ENCODE results near the gene KLF6. TPM values are rescaled to one million over a fixed set of nuclear protein-coding genes. Genes with fewer than 3 reads are reported as not detected.

KLF6 gene
- total RNA-seq, 1 experiment from 2014 or later, result 94.5 TPM

DNA sequence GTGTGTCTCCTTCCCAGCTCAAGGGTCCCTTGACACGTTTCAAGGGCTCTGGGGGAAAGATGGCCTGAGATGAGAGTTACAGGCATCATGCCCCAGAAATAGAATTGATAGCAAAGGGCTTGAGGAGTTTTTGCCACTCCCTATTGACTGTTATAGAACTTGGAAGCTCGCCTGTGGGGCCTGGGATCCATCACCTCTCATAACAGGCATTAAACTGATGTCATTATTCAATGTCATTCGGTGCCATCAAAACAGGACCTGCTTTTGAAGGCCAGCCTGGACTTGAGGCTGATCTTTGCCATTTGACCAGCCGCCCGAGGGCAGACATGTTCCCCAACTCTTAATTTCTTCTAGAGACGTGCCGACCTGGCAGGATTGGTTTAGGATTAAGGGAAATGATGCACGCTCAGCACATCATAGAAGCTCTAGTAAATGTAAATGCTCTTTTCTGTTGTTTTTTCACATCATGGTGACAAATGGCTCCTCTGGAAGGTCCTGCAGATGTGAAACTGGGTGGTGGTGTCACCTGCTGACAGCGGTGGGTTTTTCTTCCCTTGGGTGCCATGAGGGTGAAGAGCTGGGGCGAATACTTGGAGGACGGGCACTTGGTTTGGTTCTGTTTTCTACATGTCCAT, 16.7 kb upstream of the KLF6 start:
- CTCF ChIA-PET, result no interaction called here
- no peaks in the 10 kb centered on the region for H3K79me2 ChIP-seq (ENCODE audit: low read length)
- intact Hi-C loops (cut with micrococcal nuclease), result loop anchor here (10.0 kb wide), 1 partner anchor 393 kb away; no protein-coding TSS in a partner anchor
- no peaks in the 10 kb centered on the region for H3K9me2 ChIP-seq (replicated peaks; ENCODE audit: low read length)
- no peaks in the 10 kb centered on the region for H3K9me3 ChIP-seq (ENCODE audit: low read length)
- H3K27me3 ChIP-seq (ENCODE audit: low read length), result no peaks in the 10 kb centered on the region
- H3K4me2 ChIP-seq (ENCODE audit: low read length), result no peak overlapping the region
- no peak overlapping the region for H2AFZ ChIP-seq (ENCODE audit: low read length)
- ATAC-seq (no peak), DNase-seq (no peak)
- no peaks in the 10 kb centered on the region for H3F3A ChIP-seq (ENCODE audit: low read length, unreplicated experiment)
- POLR2A ChIA-PET (ENCODE audit: unreplicated experiment), result no interaction called here
- no peak overlapping the region for H3K9ac ChIP-seq (ENCODE audit: low read length)
- peaks cover 32% of the 10 kb centered on the region for H3K4me1 ChIP-seq (ENCODE audit: insufficient read depth, low read length)
- no peak overlapping the region for H3K27ac ChIP-seq (ENCODE audit: low read length)
- no peak overlapping the region for H3K4me3 ChIP-seq (ENCODE audit: low read length)
- H4K20me1 ChIP-seq (ENCODE audit: low read length), result no peaks in the 10 kb centered on the region
- TF ChIP-seq EZH2 (IDR thresholded peaks at IDR 0.05; ENCODE audit: low read length, unreplicated experiment) (no peak), CTCF (conservative IDR thresholded peaks at IDR 0.05; ENCODE audit: low read depth, low read length) (no peak), EZH2phosphoT487 (IDR thresholded peaks at IDR 0.05; ENCODE audit: borderline replicate concordance, low read length) (no peak)
- no peaks in the 10 kb centered on the region for H3K36me3 ChIP-seq (ENCODE audit: low read depth, low read length)
- no TSS peak for BruUV-seq (replicated peaks)

- no peaks in the 10 kb centered on the region for H3K36me3 ChIP-seq (ENCODE audit: low read depth, low read length)
- H3K9ac ChIP-seq (ENCODE audit: low read length), result no peak overlapping the region
- H3K4me3 ChIP-seq (ENCODE audit: low read length), result no peak overlapping the region
- TF ChIP-seq CTCF (conservative IDR thresholded peaks at IDR 0.05; ENCODE audit: low read depth, low read length) (no peak), EZH2phosphoT487 (IDR thresholded peaks at IDR 0.05; ENCODE audit: borderline replicate concordance, low read length) (no peak), EZH2 (IDR thresholded peaks at IDR 0.05; ENCODE audit: low read length, unreplicated experiment) (no peak)
- no peak overlapping the region for H3K27ac ChIP-seq (ENCODE audit: low read length)
- no peaks in the 10 kb centered on the region for H3K9me3 ChIP-seq (ENCODE audit: low read length)
- ChIA-PET POLR2A (ENCODE audit: unreplicated experiment) (no interaction called here), CTCF (no interaction called here)
- H3F3A ChIP-seq (ENCODE audit: low read length, unreplicated experiment), result no peaks in the 10 kb centered on the region
- no TSS peak for BruUV-seq (replicated peaks)
- H3K27me3 ChIP-seq (ENCODE audit: low read length), result no peaks in the 10 kb centered on the region
- H3K4me1 ChIP-seq (ENCODE audit: insufficient read depth, low read length), result peaks cover 24% of the 10 kb centered on the region
- no peak for DNase-seq
- no peaks in the 10 kb centered on the region for H3K79me2 ChIP-seq (ENCODE audit: low read length)
- no peak overlapping the region for H2AFZ ChIP-seq (ENCODE audit: low read length)
- ATAC-seq, result no peak
- H3K4me2 ChIP-seq (ENCODE audit: low read length), result no peak overlapping the region
- H4K20me1 ChIP-seq (ENCODE audit: low read length), result no peaks in the 10 kb centered on the region
- H3K9me2 ChIP-seq (replicated peaks; ENCODE audit: low read length), result no peaks in the 10 kb centered on the region
- intact Hi-C loops (cut with micrococcal nuclease), result loop anchor here (10.0 kb wide), 1 partner anchor 394 kb away; no protein-coding TSS in a partner anchor
These were observed 15.6 kb upstream of the KLF6 start for GRCh38 chr10:3800586-3800985.

GRCh38 chr10:3797750-3798149, 12.7 kb upstream of the KLF6 start:
- no peak overlapping the region for H3K27ac ChIP-seq (ENCODE audit: low read length)
- H3F3A ChIP-seq (ENCODE audit: low read length, unreplicated experiment), result no peaks in the 10 kb centered on the region
- no peaks in the 10 kb centered on the region for H3K9me2 ChIP-seq (replicated peaks; ENCODE audit: low read length)
- no peaks in the 10 kb centered on the region for H3K36me3 ChIP-seq (ENCODE audit: low read depth, low read length)
- H3K4me2 ChIP-seq (ENCODE audit: low read length), result no peak overlapping the region
- H3K9ac ChIP-seq (ENCODE audit: low read length), result no peak overlapping the region
- H3K4me1 ChIP-seq (ENCODE audit: insufficient read depth, low read length), result no peaks in the 10 kb centered on the region
- ChIA-PET POLR2A (ENCODE audit: unreplicated experiment) (interaction anchor here (0.5 kb wide), 1 partner anchor 8 kb away, joined by 3 read pairs; no protein-coding TSS in a partner anchor), CTCF (no interaction called here)
- H4K20me1 ChIP-seq (ENCODE audit: low read length), result no peaks in the 10 kb centered on the region
- no TSS peak for BruUV-seq (replicated peaks)
- H2AFZ ChIP-seq (ENCODE audit: low read length), result no peak overlapping the region
- DNase-seq (no peak), ATAC-seq (no peak)
- intact Hi-C loops (cut with micrococcal nuclease), result no loop called here
- no peaks in the 10 kb centered on the region for H3K9me3 ChIP-seq (ENCODE audit: low read length)
- TF ChIP-seq EZH2phosphoT487 (IDR thresholded peaks at IDR 0.05; ENCODE audit: borderline replicate concordance, low read length), result no peak
- no peak for TF ChIP-seq EZH2 (IDR thresholded peaks at IDR 0.05; ENCODE audit: low read length, unreplicated experiment)
- TF ChIP-seq CTCF (conservative IDR thresholded peaks at IDR 0.05; ENCODE audit: low read depth, low read length), result no peak
- H3K27me3 ChIP-seq (ENCODE audit: low read length), result no peaks in the 10 kb centered on the region
- no peak overlapping the region for H3K4me3 ChIP-seq (ENCODE audit: low read length)
- no peaks in the 10 kb centered on the region for H3K79me2 ChIP-seq (ENCODE audit: low read length)

Data from PC-3 (cell line).